Smooth muscle cell (in vitro differentiated cells): Measurements from ENCODE around the gene ANGPTL2. TPM values are rescaled to one million over a fixed set of nuclear protein-coding genes. Genes with fewer than 3 reads are reported as not detected.
A peak's percentile ranks its signal among the peaks of the same experiment; 100 is the strongest.

Experiments used
- DNase-seq: peaks from one replicate; lab custom pipeline; 2025; ENCODE audit not compliant: unreplicated experiment; lab: John Stamatoyannopoulos, UW
- H2AFZ ChIP-seq: fragments of 200-600 bp; sonication (generic); 2 replicates; pipeline ENCODE4 v1.6.0; 2016; ENCODE audit warnings: antibody characterized with exemption, low read depth, mild to moderate bottlenecking
- H3F3A ChIP-seq: fragments of 200-600 bp; sonication (generic); 2 replicates; pipeline ENCODE4 v1.6.0; 2017; ENCODE audit warnings: antibody characterized with exemption, low read depth
- H3K27ac ChIP-seq: fragments of 200-600 bp; sonication (generic); 2 replicates; pipeline ENCODE4 v1.5.1; 2016; ENCODE audit warnings: low read depth, mild to moderate bottlenecking
- H3K27me3 ChIP-seq: fragments of 200-600 bp; sonication (generic); 2 replicates; pipeline ENCODE4 v1.6.1; 2016; ENCODE audit warnings: low read depth, mild to moderate bottlenecking
- H3K36me3 ChIP-seq: fragments of 200-600 bp; sonication (generic); 2 replicates; pipeline ENCODE4 v1.5.1; 2016; ENCODE audit warnings: low read depth
- H3K4me1 ChIP-seq: fragments of 200-600 bp; sonication (generic); 2 replicates; pipeline ENCODE4 v1.5.1; 2016; ENCODE audit warnings: low read depth
- H3K4me2 ChIP-seq: fragments of 200-600 bp; sonication (generic); 2 replicates; pipeline ENCODE4 v1.6.0; 2016; ENCODE audit warnings: mild to moderate bottlenecking
- H3K4me3 ChIP-seq: fragments of 200-600 bp; sonication (generic); 2 replicates; pipeline ENCODE4 v1.5.1; 2016; ENCODE audit warnings: mild to moderate bottlenecking
- H3K79me2 ChIP-seq: fragments of 200-600 bp; sonication (generic); 2 replicates; pipeline ENCODE4 v1.6.0; 2016; ENCODE audit warnings: low read depth, mild to moderate bottlenecking
- H3K9ac ChIP-seq: fragments of 200-600 bp; sonication (generic); 2 replicates; pipeline ENCODE4 v1.6.0; 2016; ENCODE audit warnings: low read depth
- H3K9me3 ChIP-seq: fragments of 200-600 bp; sonication (generic); replicated peaks from 2 replicates; pipeline ENCODE4 v1.5.1; 2016; ENCODE audit warnings: low read depth
- H4K20me1 ChIP-seq: fragments of 200-600 bp; sonication (generic); 2 replicates; pipeline ENCODE4 v1.6.0; 2016; ENCODE audit warnings: low read depth
- WGBS: methylation state at CpG from one replicate; pipeline ENCODE4 v1.1.7; 2016; ENCODE audit warnings: low lambda C conversion rate; 5-methylcytosine and 5-hydroxymethylcytosine counted together
- polyA plus RNA-seq: library from polyadenylated mRNA; unstranded; fragments of >200 nt; fragmentation: Nextera tagmentation; extraction: Ambion mirVana; gene quantifications from 2 replicates; pipeline ENCODE4 v1.2.1, GENCODE V29; 2016
- total RNA-seq: library from RNA; depleted of rRNA; stranded (reverse); fragments of >200 nt; gene quantifications from 2 replicates; pipeline ENCODE4 v1.2.3, GENCODE V29; 2014
- TF ChIP-seq, protein P1 (sequence below): fragments of 200-600 bp; sonication (generic); IDR thresholded peaks from 2 replicates; pipeline ENCODE4 v1.5.1; 2017; ENCODE audit warnings: borderline replicate concordance, mild to moderate bottlenecking, antibody characterized with exemption; ENCODE audit not compliant: insufficient read depth, poor library complexity, severe bottlenecking

Gene ANGPTL2
- total and polyA plus RNA-seq, 2 experiments from 2014 or later: 16.1 to 18.7 TPM

DNA sequence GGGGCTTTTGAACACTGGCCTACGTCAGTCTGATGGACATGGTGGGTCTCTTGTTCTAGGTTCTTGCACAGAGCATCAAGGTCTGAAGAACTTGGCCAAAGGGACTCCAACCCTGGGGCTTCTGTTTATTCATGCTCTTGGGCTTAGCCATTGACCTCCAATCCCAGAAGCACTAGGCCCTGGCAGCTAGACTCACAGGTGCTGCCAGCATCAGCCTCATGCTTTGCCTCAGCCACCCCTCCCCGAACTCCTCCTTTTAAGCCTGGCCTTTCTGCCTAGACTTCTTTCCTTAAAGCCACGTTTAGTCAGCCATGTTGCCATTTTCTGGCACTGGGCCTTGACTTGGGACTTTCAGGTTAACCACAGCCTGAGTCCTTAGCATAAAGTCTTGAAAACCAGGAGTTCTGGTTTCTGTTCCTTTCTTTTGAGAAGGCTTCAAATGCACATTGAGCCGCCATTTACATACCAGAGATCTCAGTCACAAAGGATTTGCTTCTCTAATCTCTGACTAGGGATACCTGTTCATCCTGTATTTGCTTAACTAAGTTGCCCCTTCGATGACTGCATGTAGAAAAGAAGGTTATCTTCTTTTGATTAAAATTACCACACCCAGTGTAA is 54.7 kb downstream of the ANGPTL2 start:
- no peak overlapping the region for H3K4me2 ChIP-seq
- no peaks in the 10 kb centered on the region for H3K4me1 ChIP-seq
- no peak overlapping the region for H3K9ac ChIP-seq
- H3K36me3 ChIP-seq: peaks cover 3% of the 10 kb centered on the region
- no peak for DNase-seq
- peaks cover 3% of the 10 kb centered on the region for H3F3A ChIP-seq
- peak overlapping the region; percentile 70 for H3K27ac ChIP-seq
- no peak overlapping the region for H3K4me3 ChIP-seq
- WGBS: 80% methylated on average over 5 of the region's 5 CpGs
- no peak overlapping the region for H2AFZ ChIP-seq
- no peaks in the 10 kb centered on the region for H4K20me1 ChIP-seq
- H3K9me3 ChIP-seq: no peaks in the 10 kb centered on the region
- TF ChIP-seq, protein P1, sequence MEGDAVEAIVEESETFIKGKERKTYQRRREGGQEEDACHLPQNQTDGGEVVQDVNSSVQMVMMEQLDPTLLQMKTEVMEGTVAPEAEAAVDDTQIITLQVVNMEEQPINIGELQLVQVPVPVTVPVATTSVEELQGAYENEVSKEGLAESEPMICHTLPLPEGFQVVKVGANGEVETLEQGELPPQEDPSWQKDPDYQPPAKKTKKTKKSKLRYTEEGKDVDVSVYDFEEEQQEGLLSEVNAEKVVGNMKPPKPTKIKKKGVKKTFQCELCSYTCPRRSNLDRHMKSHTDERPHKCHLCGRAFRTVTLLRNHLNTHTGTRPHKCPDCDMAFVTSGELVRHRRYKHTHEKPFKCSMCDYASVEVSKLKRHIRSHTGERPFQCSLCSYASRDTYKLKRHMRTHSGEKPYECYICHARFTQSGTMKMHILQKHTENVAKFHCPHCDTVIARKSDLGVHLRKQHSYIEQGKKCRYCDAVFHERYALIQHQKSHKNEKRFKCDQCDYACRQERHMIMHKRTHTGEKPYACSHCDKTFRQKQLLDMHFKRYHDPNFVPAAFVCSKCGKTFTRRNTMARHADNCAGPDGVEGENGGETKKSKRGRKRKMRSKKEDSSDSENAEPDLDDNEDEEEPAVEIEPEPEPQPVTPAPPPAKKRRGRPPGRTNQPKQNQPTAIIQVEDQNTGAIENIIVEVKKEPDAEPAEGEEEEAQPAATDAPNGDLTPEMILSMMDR: no peak
- no peaks in the 10 kb centered on the region for H3K27me3 ChIP-seq
- H3K79me2 ChIP-seq: no peaks in the 10 kb centered on the region

DNA sequence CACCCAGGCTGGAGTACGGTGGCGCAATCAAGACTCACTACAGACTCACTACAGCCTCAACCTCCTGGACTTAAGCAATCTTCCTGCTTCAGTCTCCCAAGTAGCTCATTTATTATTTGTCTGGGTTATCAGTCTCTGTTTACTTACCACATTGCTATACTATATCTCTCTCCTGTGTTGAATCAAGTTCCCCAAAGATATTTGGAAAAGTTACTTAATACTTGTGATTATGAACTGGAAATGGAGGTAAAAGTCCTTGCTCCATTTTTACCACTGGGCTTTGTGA is 55.6 kb downstream of the ANGPTL2 start:
- peaks cover 3% of the 10 kb centered on the region for H3F3A ChIP-seq
- peaks cover 3% of the 10 kb centered on the region for H3K36me3 ChIP-seq
- no peaks in the 10 kb centered on the region for H4K20me1 ChIP-seq
- H3K9ac ChIP-seq: no peak overlapping the region
- no peaks in the 10 kb centered on the region for H3K79me2 ChIP-seq
- TF ChIP-seq, protein P1: no peak
- no peaks in the 10 kb centered on the region for H3K9me3 ChIP-seq
- no peaks in the 10 kb centered on the region for H3K4me1 ChIP-seq
- H3K27ac ChIP-seq: peak overlapping the region; percentile 70
- no peak for DNase-seq
- no peak overlapping the region for H2AFZ ChIP-seq
- WGBS: 46% methylated on average over 2 of the region's 2 CpGs
- no peaks in the 10 kb centered on the region for H3K27me3 ChIP-seq
- no peak overlapping the region for H3K4me2 ChIP-seq
- H3K4me3 ChIP-seq: no peak overlapping the region

DNA sequence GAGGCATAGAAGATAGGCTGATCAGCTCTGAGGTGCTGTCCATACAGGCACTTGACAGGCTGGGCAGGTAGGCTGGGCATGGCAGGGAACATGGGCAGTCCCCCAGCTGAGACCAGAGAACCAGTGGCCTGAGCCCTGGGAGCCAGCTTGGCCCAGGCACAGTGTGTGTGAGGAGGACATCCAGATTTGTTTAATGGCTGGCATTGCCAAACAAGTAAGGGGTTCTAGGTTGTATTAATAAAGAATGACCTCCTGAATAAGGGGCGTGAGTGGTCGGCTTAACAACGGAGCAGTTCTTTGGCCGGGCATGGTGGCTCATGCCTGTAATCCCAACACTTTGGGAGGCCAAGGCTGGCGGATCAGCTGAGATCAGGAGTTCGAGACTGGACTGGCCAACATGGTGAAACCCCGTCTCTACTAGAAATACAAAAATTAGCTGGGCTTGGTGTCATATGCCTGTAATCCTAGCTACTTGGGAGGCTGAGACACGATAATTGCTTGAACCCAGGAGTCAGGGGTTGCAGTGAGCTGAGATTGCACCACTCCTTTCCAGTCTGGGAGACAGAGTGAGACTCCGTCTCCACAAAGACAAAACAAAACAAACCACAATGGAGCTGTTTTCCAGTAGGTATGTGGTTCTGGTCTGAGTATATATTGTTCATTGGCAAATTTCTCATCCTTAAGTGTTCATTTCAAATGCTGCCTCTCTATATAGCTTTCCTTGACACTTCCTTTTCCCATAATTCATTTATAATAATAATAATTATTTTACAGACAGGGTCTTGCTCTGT is 56.2 kb downstream of the ANGPTL2 start:
- TF ChIP-seq, protein P1: no peak
- DNase-seq: no peak
- no peak overlapping the region for H2AFZ ChIP-seq
- no peaks in the 10 kb centered on the region for H4K20me1 ChIP-seq
- no peaks in the 10 kb centered on the region for H3K27me3 ChIP-seq
- H3K4me3 ChIP-seq: no peak overlapping the region
- no peaks in the 10 kb centered on the region for H3K9me3 ChIP-seq
- H3K36me3 ChIP-seq: peaks cover 1% of the 10 kb centered on the region
- H3K27ac ChIP-seq: peak overlapping the region; percentile 70
- H3K4me1 ChIP-seq: no peaks in the 10 kb centered on the region
- WGBS: 71% methylated on average over 9 of the region's 9 CpGs
- H3K4me2 ChIP-seq: no peak overlapping the region
- H3F3A ChIP-seq: peaks cover 3% of the 10 kb centered on the region
- no peak overlapping the region for H3K9ac ChIP-seq
- no peaks in the 10 kb centered on the region for H3K79me2 ChIP-seq
